ENCODE data around the gene ANP32B. TPM values are rescaled to one million over a fixed set of nuclear protein-coding genes. Genes with fewer than 3 reads are reported as not detected.

The ANP32B gene
- total RNA-seq, 1 donor from 2014 or later, result 19.6 TPM

DNA sequence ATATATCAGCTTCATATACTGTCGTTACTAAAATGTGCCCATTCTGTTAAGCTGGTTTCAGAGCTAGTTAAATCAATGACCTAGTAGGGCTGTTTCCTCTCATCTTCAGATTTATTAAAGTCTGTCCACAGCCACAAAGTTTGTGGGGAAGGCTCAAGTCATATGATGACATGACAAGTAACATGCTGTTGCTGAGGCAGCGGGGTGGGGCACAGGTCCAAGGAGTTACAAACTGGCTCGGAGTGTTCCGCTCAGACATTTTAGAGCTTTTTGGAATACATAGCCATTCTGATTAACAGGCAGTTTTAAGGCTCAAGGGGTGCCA, 2.7 kb upstream of the ANP32B start:
- H3K27me3 Mint-ChIP-seq (ENCODE audit: insufficient read depth, low read depth), result peaks cover 9% of the 10 kb centered on the region

DNA sequence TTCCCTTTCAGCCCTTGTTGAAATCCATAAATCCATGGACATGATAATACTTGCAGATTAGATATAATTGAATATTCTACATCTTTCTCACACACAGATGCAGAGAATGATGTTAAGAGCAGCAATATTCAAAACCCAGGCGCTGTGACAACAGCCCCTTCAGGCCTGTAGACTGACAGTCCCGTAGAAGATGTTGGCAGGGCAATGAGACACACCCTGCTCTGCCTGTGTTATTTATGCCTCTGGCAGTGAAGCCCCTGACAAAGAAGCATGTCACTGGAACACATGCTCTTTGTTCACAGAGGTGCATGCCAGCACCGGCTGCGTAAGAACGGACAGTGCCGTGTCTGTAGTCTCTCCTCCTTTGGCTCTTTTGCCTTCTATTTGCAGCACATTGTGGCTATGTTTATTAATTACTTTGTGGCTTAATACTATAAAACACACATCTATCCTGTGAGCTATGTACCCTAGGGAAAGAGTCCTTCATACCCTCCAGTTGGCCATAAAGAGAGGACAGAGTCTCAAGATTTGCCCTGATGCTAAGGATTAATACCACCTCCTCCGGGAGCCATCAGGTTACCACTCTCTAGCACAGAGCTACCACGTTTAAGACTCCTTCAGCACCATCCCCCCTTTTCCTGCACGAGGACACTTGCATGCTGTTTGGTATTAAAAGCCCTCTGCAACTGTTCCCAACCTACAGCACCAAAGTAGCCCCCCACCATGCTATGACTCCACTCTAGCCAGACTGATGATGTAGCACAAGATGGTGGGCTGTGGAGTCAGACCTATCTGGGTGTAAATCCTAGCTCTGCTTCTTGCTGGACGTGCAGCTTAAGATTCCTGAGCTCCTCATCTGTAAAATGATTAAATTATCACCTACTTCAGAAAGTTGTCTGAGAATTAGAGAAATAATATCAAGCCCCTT, 2.0 kb upstream of the ANP32B start:
- Mint-ChIP-seq H3K27ac (peak overlapping the region; percentile 36), H3K27me3 (ENCODE audit: insufficient read depth, low read depth) (peaks cover 9% of the 10 kb centered on the region), H3K9me3 (no peaks in the 10 kb centered on the region), H3K4me3 (peak overlapping the region; percentile 85), H3K36me3 (peaks cover 5% of the 10 kb centered on the region), H3K4me1 (peaks cover 36% of the 10 kb centered on the region)
- no peak overlapping the region for H3K27ac ChIP-seq
- no peak overlapping the region for H3K4me2 ChIP-seq
- H2AFZ ChIP-seq (replicated peaks), result no peak overlapping the region
- peaks cover 7% of the 10 kb centered on the region for H3K4me1 ChIP-seq
- no peaks in the 10 kb centered on the region for H3K9me3 ChIP-seq (ENCODE audit: low read depth)
- no peaks in the 10 kb centered on the region for H3K36me3 ChIP-seq
- peaks cover 85% of the 10 kb centered on the region for H3K27me3 ChIP-seq
- DNase-seq (ENCODE audit: low spot score), result peak; percentile 13
- TF ChIP-seq EZH2 (IDR thresholded peaks at IDR 0.05) (no peak), EZH2phosphoT487 (IDR thresholded peaks at IDR 0.05) (no peak)
- TF ChIP-seq, protein P1, sequence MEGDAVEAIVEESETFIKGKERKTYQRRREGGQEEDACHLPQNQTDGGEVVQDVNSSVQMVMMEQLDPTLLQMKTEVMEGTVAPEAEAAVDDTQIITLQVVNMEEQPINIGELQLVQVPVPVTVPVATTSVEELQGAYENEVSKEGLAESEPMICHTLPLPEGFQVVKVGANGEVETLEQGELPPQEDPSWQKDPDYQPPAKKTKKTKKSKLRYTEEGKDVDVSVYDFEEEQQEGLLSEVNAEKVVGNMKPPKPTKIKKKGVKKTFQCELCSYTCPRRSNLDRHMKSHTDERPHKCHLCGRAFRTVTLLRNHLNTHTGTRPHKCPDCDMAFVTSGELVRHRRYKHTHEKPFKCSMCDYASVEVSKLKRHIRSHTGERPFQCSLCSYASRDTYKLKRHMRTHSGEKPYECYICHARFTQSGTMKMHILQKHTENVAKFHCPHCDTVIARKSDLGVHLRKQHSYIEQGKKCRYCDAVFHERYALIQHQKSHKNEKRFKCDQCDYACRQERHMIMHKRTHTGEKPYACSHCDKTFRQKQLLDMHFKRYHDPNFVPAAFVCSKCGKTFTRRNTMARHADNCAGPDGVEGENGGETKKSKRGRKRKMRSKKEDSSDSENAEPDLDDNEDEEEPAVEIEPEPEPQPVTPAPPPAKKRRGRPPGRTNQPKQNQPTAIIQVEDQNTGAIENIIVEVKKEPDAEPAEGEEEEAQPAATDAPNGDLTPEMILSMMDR (IDR thresholded peaks at IDR 0.05), result no peak
- H3K79me2 ChIP-seq (ENCODE audit: low read depth), result peaks cover 30% of the 10 kb centered on the region
- H3K4me3 ChIP-seq, result no peak overlapping the region
- H3F3A ChIP-seq (ENCODE audit: low read depth), result peaks cover 18% of the 10 kb centered on the region
- H3K9ac ChIP-seq, result no peak overlapping the region
- H4K20me1 ChIP-seq (ENCODE audit: low read depth), result peaks cover 24% of the 10 kb centered on the region

More for the DNA sequence above, 2.7 kb upstream of the ANP32B start:
- Histone ChIP-seq H3K9ac (no peak overlapping the region), H3F3A (ENCODE audit: low read depth) (peaks cover 18% of the 10 kb centered on the region), H3K36me3 (no peaks in the 10 kb centered on the region), H3K4me1 (peaks cover 7% of the 10 kb centered on the region), H3K27me3 (peaks cover 85% of the 10 kb centered on the region), H3K27ac (no peak overlapping the region), H2AFZ (replicated peaks) (no peak overlapping the region), H3K4me3 (no peak overlapping the region), H4K20me1 (ENCODE audit: low read depth) (peaks cover 17% of the 10 kb centered on the region), H3K9me3 (ENCODE audit: low read depth) (no peaks in the 10 kb centered on the region), H3K4me2 (no peak overlapping the region), H3K79me2 (ENCODE audit: low read depth) (peaks cover 22% of the 10 kb centered on the region)
- peaks cover 33% of the 10 kb centered on the region for H3K4me1 Mint-ChIP-seq
- peaks cover 2% of the 10 kb centered on the region for H3K36me3 Mint-ChIP-seq
- no peak for TF ChIP-seq EZH2phosphoT487 (IDR thresholded peaks at IDR 0.05)
- no peak for TF ChIP-seq EZH2 (IDR thresholded peaks at IDR 0.05)
- TF ChIP-seq, protein P1 (IDR thresholded peaks at IDR 0.05), result no peak
- H3K9me3 Mint-ChIP-seq, result peaks cover 3% of the 10 kb centered on the region
- H3K4me3 Mint-ChIP-seq, result no peak overlapping the region
- H3K27ac Mint-ChIP-seq, result no peak overlapping the region
- no peak for DNase-seq (ENCODE audit: low spot score)

- Histone ChIP-seq H3K9ac (no peak overlapping the region), H3F3A (ENCODE audit: low read depth) (peaks cover 18% of the 10 kb centered on the region), H3K79me2 (ENCODE audit: low read depth) (peaks cover 39% of the 10 kb centered on the region), H3K9me3 (ENCODE audit: low read depth) (no peaks in the 10 kb centered on the region), H3K4me1 (peaks cover 7% of the 10 kb centered on the region), H3K27me3 (peaks cover 85% of the 10 kb centered on the region), H3K4me2 (peak overlapping the region; percentile 83), H3K27ac (no peak overlapping the region), H2AFZ (replicated peaks) (peak overlapping the region; percentile 93), H4K20me1 (ENCODE audit: low read depth) (peaks cover 33% of the 10 kb centered on the region), H3K36me3 (no peaks in the 10 kb centered on the region), H3K4me3 (peak overlapping the region; percentile 96)
- H3K4me3 Mint-ChIP-seq, result peak overlapping the region; percentile 85
- no peaks in the 10 kb centered on the region for H3K9me3 Mint-ChIP-seq
- peaks cover 40% of the 10 kb centered on the region for H3K4me1 Mint-ChIP-seq
- TF ChIP-seq EZH2 (IDR thresholded peaks at IDR 0.05) (peak; percentile 73), EZH2phosphoT487 (IDR thresholded peaks at IDR 0.05) (peak; percentile 54)
- TF ChIP-seq, protein P1 (IDR thresholded peaks at IDR 0.05), result no peak
- peaks cover 7% of the 10 kb centered on the region for H3K36me3 Mint-ChIP-seq
- DNase-seq (ENCODE audit: low spot score), result no peak
- peaks cover 9% of the 10 kb centered on the region for H3K27me3 Mint-ChIP-seq (ENCODE audit: insufficient read depth, low read depth)
- peak overlapping the region; percentile 36 for H3K27ac Mint-ChIP-seq
These were observed 1.1 kb upstream of the ANP32B start for GRCh38 chr9:97981846-97982682.
